Stimulated activated CD4-positive, alpha-beta T cell treated with anti-CD3 and anti-CD28 coated beads, Interleukin-4, amount 100 ng/mL, for 48 hours (primary cell): ENCODE measurements around the gene ANKMY1.
"Not testable (repeated sequence)": the region's sequence is repeated elsewhere in the genome, so short reads cannot be mapped to it uniquely, and the experiment has no call there.

Experiments
- DNase-seq, 2 donors: peaks; one replicate each; pipeline ENCODE4 v3.0.0-alpha.2; 2020; ENCODE audit warnings: low read depth in 2 of 2

ANKMY1 gene

GRCh38 chr2:240555541-240556250, 2.1 kb downstream of the ANKMY1 start:
- no peak for DNase-seq

- no peak for DNase-seq
Observed at GRCh38 chr2:240554767-240555493, 2.9 kb downstream of the ANKMY1 start.

GRCh38 chr2:240553956-240554480, 3.8 kb downstream of the ANKMY1 start:
- DNase-seq = no peak

- no peak for DNase-seq
Observed at GRCh38 chr2:240551811-240552210, 6.0 kb downstream of the ANKMY1 start.

GRCh38 chr2:240551288-240551687, 6.5 kb downstream of the ANKMY1 start:
- no peak for DNase-seq

- DNase-seq = no peak
Observed at GRCh38 chr2:240539906-240540305, 17.9 kb downstream of the ANKMY1 start.

GRCh38 chr2:240539101-240539500, 18.7 kb downstream of the ANKMY1 start:
- DNase-seq = not testable (repeated sequence)

GRCh38 chr2:240538031-240538780, 19.6 kb downstream of the ANKMY1 start:
- no peak for DNase-seq

GRCh38 chr2:240532031-240532775, 25.6 kb downstream of the ANKMY1 start:
- DNase-seq = no peak

GRCh38 chr2:240531038-240531437, 26.8 kb downstream of the ANKMY1 start:
- DNase-seq = no peak

- no peak for DNase-seq
Observed at GRCh38 chr2:240530181-240530580, 27.6 kb downstream of the ANKMY1 start.

- no peak for DNase-seq
Observed at GRCh38 chr2:240529344-240529999, 28.3 kb downstream of the ANKMY1 start.

GRCh38 chr2:240528406-240529040, 29.3 kb downstream of the ANKMY1 start:
- no peak for DNase-seq

- no peak for DNase-seq
Observed at GRCh38 chr2:240527153-240527750, 30.5 kb downstream of the ANKMY1 start.

- no peak for DNase-seq
Observed at GRCh38 chr2:240526521-240526920, 31.3 kb downstream of the ANKMY1 start.

GRCh38 chr2:240525802-240526201, 32.0 kb downstream of the ANKMY1 start:
- DNase-seq = no peak

- DNase-seq = no peak
Observed at GRCh38 chr2:240524963-240525718, 32.6 kb downstream of the ANKMY1 start.

- no peak for DNase-seq
Observed at GRCh38 chr2:240523451-240524281, 34.1 kb downstream of the ANKMY1 start.

- DNase-seq = no peak
Observed at GRCh38 chr2:240522406-240522805, 35.4 kb downstream of the ANKMY1 start.
